Measurements from ENCODE around the gene TRAPPC10. TPM values are rescaled to one million over a fixed set of nuclear protein-coding genes. Genes with fewer than 3 reads are reported as not detected.
A peak's percentile ranks its signal among the peaks of the same experiment; 100 is the strongest.

TRAPPC10 gene
- total RNA-seq, 1 donor from 2014 or later = 67.3 TPM

DNA sequence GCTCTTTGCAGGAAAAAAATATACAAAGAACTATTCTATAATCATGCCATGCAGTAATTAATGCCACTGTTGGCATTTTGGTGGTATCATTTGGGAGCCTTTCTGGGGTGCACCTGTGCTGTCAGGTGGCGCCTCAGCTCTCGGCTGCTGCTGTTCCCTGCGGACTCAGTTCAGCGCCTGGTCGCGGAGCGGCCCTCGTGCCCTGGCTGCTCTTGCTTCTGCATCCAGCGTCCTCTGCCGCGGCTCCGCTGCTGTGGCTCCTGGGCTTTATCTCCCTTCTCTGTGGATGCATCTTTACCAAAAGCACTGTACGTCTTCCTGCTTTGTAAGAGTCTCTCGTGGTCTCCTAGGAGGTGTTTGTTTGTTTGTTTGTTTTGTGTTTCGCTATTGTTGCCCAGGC lies 60.0 kb downstream of the TRAPPC10 start:
- intact Hi-C loops (cut with micrococcal nuclease) = no loop called here
- peaks cover 12% of the 10 kb centered on the region for H3K4me1 Mint-ChIP-seq (ENCODE audit: low read depth)
- no peak overlapping the region for H3K4me3 Mint-ChIP-seq (ENCODE audit: low read depth)
- H3K27me3 Mint-ChIP-seq (ENCODE audit: low read depth) = no peaks in the 10 kb centered on the region
- peaks cover 63% of the 10 kb centered on the region for H3K36me3 Mint-ChIP-seq (ENCODE audit: low read depth)
- no peak overlapping the region for H3K27ac Mint-ChIP-seq
- no peaks in the 10 kb centered on the region for H3K9me3 Mint-ChIP-seq
- DNase-seq (ENCODE audit: low spot score) = no peak

DNA sequence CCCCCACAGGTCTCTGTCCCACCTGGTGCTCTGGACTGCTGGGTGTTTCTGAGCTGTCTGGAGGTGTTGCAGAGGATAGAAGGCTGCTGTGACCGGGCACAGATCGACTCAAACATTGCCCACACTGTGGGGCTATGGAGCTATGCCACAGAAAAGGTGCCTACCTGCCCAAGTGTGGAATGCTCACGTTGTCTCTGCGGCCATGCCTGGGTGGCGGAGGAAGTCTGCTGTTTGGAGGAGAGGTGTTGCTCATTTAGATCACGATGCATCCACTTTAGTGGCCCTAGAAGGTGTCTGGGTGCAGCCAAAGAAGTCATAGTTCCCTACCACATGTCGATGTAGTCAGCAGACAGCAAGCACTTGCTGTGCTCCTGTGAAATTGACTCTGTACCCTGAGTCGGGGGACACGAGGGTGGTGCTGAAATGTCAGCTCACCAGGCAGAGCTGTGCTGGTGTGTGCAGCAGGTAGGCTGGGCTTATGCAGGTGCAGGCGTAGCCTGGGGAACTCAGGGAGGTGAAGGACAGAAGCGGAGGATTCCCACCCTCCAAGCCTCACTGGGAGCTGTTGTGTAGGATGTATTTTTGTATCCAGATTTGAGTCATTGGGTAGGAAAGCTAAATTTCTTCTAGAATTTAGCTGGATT lies 62.3 kb downstream of the TRAPPC10 start:
- H3K4me1 Mint-ChIP-seq (ENCODE audit: low read depth) = peaks cover 16% of the 10 kb centered on the region
- no peak for DNase-seq (ENCODE audit: low spot score)
- H3K27ac Mint-ChIP-seq = no peak overlapping the region
- no peak overlapping the region for H3K4me3 Mint-ChIP-seq (ENCODE audit: low read depth)
- peaks cover 67% of the 10 kb centered on the region for H3K36me3 Mint-ChIP-seq (ENCODE audit: low read depth)
- no peaks in the 10 kb centered on the region for H3K9me3 Mint-ChIP-seq
- intact Hi-C loops (cut with micrococcal nuclease) = no loop called here
- H3K27me3 Mint-ChIP-seq (ENCODE audit: low read depth) = no peaks in the 10 kb centered on the region

DNA sequence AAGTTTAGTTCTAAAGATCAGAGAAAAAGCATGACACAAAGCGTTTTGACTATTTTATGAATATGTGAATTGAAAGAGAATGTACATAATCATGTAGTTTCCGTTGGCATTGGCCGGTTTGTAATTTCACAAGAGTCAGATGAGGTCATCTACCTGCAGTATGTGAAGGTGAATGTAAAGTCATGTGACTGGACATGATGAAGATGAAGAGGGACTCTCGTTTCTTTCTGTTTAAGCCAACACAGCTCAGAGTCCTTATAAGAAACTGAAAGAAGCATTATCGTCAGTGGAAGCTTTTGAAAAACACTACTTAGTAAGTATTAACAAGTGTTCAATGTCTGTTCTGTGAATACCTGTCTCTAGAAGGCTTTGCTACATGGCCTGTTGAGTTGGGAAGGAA lies 64.2 kb downstream of the TRAPPC10 start:
- H3K4me3 Mint-ChIP-seq (ENCODE audit: low read depth) = no peak overlapping the region
- intact Hi-C loops (cut with micrococcal nuclease) = no loop called here
- H3K4me1 Mint-ChIP-seq (ENCODE audit: low read depth) = peaks cover 21% of the 10 kb centered on the region
- DNase-seq (ENCODE audit: low spot score) = no peak
- H3K36me3 Mint-ChIP-seq (ENCODE audit: low read depth) = peaks cover 73% of the 10 kb centered on the region
- no peaks in the 10 kb centered on the region for H3K9me3 Mint-ChIP-seq
- H3K27ac Mint-ChIP-seq = peak overlapping the region; percentile 16
- no peaks in the 10 kb centered on the region for H3K27me3 Mint-ChIP-seq (ENCODE audit: low read depth)

DNA sequence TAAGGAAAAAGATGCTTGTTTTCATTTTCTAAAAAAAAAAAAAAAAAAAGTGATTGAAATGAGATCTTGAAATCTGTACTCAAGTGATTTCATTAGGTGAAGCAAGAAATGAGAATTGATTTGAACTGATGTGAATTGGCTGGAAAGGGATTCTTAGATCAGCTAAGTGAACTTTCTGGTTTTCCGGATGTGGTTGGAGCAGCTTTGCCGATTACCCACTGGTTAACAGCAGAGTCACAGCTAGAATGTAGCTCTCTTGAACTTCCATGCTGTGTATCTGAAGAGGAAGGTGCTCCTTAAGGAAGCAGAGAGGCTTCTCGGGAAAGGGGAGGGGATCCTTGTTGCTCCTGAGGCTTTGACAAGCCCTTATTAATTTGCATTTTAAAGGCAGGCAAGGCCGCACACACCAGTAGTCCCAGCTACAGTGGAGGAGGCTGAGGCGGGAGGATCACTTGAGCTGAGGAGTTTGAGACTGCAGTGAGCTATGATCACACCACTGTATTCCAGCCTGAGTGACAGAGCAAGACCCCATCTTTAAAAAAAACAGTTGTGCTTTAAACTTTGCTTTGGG lies 66.4 kb downstream of the TRAPPC10 start:
- peaks cover 83% of the 10 kb centered on the region for H3K36me3 Mint-ChIP-seq (ENCODE audit: low read depth)
- DNase-seq (ENCODE audit: low spot score) = no peak
- no peaks in the 10 kb centered on the region for H3K9me3 Mint-ChIP-seq
- H3K4me1 Mint-ChIP-seq (ENCODE audit: low read depth) = peaks cover 40% of the 10 kb centered on the region
- no peaks in the 10 kb centered on the region for H3K27me3 Mint-ChIP-seq (ENCODE audit: low read depth)
- intact Hi-C loops (cut with micrococcal nuclease) = no loop called here
- H3K27ac Mint-ChIP-seq = peak overlapping the region; percentile 27
- no peak overlapping the region for H3K4me3 Mint-ChIP-seq (ENCODE audit: low read depth)

DNA sequence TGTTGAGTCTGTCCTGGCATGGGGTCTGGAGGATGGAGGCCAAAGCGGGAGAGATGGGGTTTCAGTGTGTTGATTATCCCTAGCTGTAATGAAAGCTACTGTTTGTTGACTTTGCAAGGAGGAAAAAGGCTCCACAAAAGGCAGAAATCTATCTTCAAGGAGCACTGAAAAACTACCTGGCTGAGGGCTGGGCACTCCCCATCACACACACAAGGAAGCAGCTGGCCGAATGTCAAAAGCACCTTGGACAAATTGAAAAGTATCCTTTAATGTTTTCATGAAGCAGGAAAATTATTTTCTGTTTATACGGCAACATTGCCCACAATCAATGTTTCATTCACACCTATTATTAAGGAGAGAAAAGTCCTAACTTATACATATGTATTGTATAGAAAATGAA lies 67.3 kb downstream of the TRAPPC10 start:
- intact Hi-C loops (cut with micrococcal nuclease) = no loop called here
- Mint-ChIP-seq H3K27ac (peak overlapping the region; percentile 28), H3K36me3 (ENCODE audit: low read depth) (peaks cover 81% of the 10 kb centered on the region), H3K27me3 (ENCODE audit: low read depth) (no peaks in the 10 kb centered on the region), H3K9me3 (no peaks in the 10 kb centered on the region), H3K4me3 (ENCODE audit: low read depth) (no peak overlapping the region), H3K4me1 (ENCODE audit: low read depth) (peaks cover 48% of the 10 kb centered on the region)
- no peak for DNase-seq (ENCODE audit: low spot score)

DNA sequence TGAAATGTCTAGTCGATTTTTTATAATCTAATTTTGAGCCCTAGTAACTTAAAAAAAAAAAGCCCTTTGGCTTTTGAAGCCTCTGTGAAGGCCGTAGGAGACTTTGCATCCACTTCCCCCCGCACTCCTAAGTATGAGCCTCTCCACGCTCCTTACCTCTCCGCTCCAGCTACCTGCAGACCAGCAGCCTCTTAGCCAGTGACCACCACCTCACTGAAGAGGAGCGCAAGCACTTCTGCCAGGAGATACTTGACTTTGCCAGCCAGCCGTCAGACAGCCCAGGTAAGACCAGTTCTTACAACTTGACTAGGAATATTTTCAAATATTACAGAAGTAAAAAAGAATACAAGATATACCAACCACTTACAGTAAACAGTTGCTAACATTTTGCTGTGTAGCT lies 67.7 kb downstream of the TRAPPC10 start:
- no peak for DNase-seq (ENCODE audit: low spot score)
- Mint-ChIP-seq H3K4me1 (ENCODE audit: low read depth) (peaks cover 52% of the 10 kb centered on the region), H3K27ac (peak overlapping the region; percentile 70), H3K9me3 (no peaks in the 10 kb centered on the region), H3K36me3 (ENCODE audit: low read depth) (peaks cover 83% of the 10 kb centered on the region), H3K27me3 (ENCODE audit: low read depth) (no peaks in the 10 kb centered on the region), H3K4me3 (ENCODE audit: low read depth) (no peak overlapping the region)
- intact Hi-C loops (cut with micrococcal nuclease) = no loop called here

DNA sequence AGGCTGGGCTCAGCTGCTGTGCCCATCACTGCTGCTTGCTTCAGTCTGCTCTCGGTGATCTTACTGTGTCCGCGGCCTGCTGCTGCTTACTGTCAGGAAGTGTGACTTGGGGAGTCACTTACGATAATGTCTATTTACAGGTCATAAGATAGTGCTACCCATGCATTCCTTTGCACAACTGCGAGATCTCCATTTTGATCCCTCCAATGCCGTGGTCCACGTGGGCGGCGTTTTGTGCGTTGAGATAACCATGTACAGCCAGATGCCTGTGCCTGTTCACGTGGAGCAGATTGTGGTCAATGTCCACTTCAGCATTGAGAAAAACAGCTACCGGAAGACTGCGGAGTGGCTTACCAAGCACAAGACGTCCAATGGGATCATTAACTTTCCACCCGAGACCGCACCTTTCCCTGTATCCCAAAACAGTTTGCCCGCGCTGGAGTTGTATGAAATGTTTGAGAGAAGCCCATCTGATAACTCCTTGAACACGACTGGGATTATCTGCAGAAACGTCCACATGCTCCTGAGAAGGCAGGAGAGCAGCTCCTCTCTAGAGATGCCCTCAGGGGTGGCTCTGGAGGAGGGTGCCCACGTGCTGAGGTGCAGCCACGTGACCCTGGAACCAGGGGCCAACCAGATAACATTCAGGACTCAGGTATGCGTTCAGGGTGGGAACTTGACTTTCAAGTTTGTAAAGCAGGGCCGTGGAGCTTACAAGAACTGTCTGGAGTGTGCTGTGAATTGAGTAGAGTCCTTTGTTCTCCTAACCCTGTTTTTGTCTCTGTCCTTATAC lies 70.7 kb downstream of the TRAPPC10 start:
- Mint-ChIP-seq H3K27ac (peak overlapping the region; percentile 95), H3K9me3 (no peaks in the 10 kb centered on the region), H3K36me3 (ENCODE audit: low read depth) (peaks cover 93% of the 10 kb centered on the region), H3K27me3 (ENCODE audit: low read depth) (no peaks in the 10 kb centered on the region), H3K4me3 (ENCODE audit: low read depth) (peak overlapping the region; percentile 57), H3K4me1 (ENCODE audit: low read depth) (peaks cover 60% of the 10 kb centered on the region)
- intact Hi-C loops (cut with micrococcal nuclease) = loop anchor here (1.0 to 2.0 kb wide), 2 partner anchors 18 to 71 kb away; partner anchors contain the start of gene TRAPPC10
- no peak for DNase-seq (ENCODE audit: low spot score)

DNA sequence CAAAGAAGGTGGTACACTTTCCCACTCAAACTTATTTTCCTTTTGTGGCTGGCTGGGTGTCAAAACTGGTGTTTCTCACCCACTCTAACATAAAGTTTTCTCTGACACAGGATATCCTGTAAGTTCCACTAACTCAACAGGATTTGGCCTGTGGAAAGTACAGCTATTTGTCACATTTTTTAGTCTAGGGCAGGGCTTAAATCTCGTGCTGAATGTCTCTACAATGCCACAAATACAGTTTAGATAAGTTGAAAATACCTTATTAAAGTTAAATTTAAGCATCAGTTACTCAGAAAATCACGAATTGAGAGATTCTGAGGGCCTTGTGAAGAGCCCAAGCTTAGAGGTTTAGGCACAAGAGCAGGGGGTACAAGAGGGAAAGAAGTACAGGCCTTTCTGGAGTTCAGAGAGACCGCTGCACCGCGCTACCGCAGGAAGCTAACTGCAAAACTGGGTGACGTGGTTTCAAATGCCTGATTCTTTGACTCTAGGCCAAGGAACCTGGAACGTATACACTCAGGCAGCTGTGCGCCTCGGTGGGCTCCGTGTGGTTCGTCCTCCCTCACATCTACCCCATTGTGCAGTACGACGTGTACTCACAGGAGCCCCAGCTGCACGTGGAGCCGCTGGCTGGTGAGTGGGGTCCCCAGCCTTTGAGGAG lies 71.7 kb downstream of the TRAPPC10 start:
- peak overlapping the region; percentile 95 for H3K27ac Mint-ChIP-seq
- DNase-seq (ENCODE audit: low spot score) = peak; percentile 62
- peaks cover 94% of the 10 kb centered on the region for H3K36me3 Mint-ChIP-seq (ENCODE audit: low read depth)
- H3K9me3 Mint-ChIP-seq = no peaks in the 10 kb centered on the region
- intact Hi-C loops (cut with micrococcal nuclease) = loop anchor here (1.0 to 2.0 kb wide), 2 partner anchors 19 to 71 kb away; partner anchors contain the start of gene TRAPPC10
- no peaks in the 10 kb centered on the region for H3K27me3 Mint-ChIP-seq (ENCODE audit: low read depth)
- H3K4me3 Mint-ChIP-seq (ENCODE audit: low read depth) = peak overlapping the region; percentile 57
- peaks cover 64% of the 10 kb centered on the region for H3K4me1 Mint-ChIP-seq (ENCODE audit: low read depth)

DNA sequence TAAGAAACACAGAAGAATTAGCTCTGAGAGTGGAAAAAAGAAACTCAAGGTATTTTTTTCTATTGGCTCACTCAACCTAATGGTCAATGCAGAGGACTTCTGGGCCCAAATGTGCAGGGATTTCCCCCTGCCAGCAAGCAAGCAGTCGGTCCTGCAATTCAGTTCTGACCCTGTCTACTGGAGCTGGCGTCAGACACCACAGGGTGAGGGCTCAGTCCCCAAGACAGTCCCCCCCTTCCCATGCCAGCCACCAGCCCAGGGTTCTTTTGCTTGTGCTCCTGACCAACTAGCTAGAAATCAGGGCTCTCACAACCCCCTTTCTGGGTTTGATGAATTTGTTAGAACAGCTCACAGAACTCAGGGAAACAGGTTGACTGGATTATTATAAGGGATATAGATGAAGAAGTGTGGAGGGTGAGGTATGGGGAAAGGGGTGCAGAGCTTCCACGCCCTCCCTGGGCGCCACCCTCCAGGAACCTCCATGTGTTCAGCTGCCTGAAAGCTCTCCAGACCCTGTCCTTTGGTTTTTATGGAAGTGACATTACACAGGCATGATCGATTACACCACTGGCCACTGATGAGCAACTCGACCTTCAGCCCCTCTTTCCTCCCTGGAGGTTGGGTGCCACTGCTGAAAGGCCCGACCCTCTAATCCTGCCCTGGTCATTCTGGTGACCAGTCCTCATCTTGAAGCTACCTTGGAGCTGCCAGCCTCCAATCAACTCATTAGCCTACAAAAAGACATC lies 72.6 kb downstream of the TRAPPC10 start:
- peaks cover 71% of the 10 kb centered on the region for H3K4me1 Mint-ChIP-seq (ENCODE audit: low read depth)
- no peak for DNase-seq (ENCODE audit: low spot score)
- no peaks in the 10 kb centered on the region for H3K27me3 Mint-ChIP-seq (ENCODE audit: low read depth)
- peak overlapping the region; percentile 57 for H3K4me3 Mint-ChIP-seq (ENCODE audit: low read depth)
- intact Hi-C loops (cut with micrococcal nuclease) = no loop called here
- H3K36me3 Mint-ChIP-seq (ENCODE audit: low read depth) = peaks cover 97% of the 10 kb centered on the region
- peak overlapping the region; percentile 95 for H3K27ac Mint-ChIP-seq
- H3K9me3 Mint-ChIP-seq = no peaks in the 10 kb centered on the region

DNA sequence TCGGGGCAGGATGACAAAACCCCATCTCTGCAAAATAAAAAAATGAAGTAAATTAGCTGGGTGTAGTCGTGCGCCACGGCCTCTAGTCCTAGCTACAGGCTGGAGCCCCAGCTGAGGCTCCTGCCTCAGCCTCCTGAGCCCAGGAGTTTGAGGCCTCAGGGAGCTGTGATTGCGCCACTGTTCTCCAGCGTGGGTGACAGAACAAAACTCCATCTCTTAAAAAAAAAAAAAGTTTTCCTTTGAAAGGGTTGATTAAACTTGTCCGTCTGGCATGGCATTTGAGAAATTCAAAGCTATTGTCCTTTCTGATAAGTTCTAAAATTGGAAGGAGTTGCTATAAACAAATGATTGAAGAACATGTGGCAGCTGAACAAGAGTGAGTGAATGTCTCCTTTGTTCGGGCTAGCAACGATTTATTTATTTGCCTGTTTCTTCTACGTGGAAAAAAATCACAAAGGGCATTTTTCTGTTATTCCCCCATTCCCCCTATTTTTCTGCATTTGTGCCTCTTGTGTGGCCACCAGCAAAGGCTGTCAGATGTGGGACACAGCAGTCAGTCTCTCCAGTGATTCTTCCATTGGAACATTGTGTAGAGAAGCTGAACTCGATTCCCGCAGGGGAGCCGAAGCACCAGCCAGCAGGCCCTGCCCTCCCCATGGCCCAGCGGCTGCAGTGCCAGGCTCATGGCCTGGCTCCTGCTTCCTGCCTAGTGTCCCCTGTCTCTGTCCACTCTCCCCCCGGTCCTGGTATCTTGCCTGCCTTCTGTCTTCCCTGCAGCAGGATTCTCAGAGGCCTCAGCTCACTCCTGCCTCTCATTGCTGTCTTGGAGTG lies 73.6 kb downstream of the TRAPPC10 start:
- Mint-ChIP-seq H3K27ac (peak overlapping the region; percentile 95), H3K4me3 (ENCODE audit: low read depth) (peak overlapping the region; percentile 50), H3K9me3 (no peaks in the 10 kb centered on the region), H3K27me3 (ENCODE audit: low read depth) (no peaks in the 10 kb centered on the region), H3K4me1 (ENCODE audit: low read depth) (peaks cover 80% of the 10 kb centered on the region), H3K36me3 (ENCODE audit: low read depth) (peaks cover 96% of the 10 kb centered on the region)
- no peak for DNase-seq (ENCODE audit: low spot score)
- intact Hi-C loops (cut with micrococcal nuclease) = no loop called here

DNA sequence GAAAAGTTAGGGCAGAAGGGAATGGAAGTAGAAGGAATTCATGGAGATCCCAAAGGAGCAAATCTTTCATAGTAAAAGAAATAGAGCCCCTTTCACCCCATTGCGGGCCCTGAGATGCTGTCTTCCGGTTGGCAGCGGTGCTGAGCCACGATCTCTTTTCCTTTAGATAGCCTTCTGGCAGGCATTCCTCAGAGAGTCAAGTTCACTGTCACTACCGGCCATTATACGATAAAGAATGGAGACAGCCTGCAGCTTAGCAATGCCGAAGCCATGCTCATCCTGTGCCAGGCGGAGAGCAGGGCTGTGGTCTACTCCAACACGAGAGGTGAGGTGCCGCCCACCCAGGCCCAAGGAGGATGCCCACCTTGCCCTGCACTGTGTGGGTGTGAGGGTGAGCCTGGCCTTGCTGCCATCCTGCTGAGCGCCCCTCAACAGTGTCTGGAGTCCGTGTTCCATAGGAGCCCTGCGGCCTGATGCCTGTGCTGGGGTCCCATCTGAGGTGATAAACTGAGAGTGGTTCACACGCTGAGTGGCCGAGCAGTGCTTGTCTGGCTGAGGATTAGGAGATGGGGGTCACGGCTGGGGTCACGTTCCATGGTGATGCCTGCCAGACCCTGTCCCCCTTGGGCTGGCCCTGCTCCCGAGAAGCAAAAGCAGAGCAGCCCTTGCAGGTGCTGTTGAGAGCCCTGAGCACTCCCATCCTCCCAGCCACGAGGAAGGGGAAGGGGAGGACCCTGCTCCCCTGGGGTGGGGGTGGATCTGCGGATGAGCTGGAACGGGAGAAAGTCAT lies 74.7 kb downstream of the TRAPPC10 start:
- peaks cover 87% of the 10 kb centered on the region for H3K36me3 Mint-ChIP-seq (ENCODE audit: low read depth)
- no peak overlapping the region for H3K4me3 Mint-ChIP-seq (ENCODE audit: low read depth)
- H3K27me3 Mint-ChIP-seq (ENCODE audit: low read depth) = no peaks in the 10 kb centered on the region
- no peak for DNase-seq (ENCODE audit: low spot score)
- H3K27ac Mint-ChIP-seq = peak overlapping the region; percentile 95
- H3K4me1 Mint-ChIP-seq (ENCODE audit: low read depth) = peaks cover 71% of the 10 kb centered on the region
- intact Hi-C loops (cut with micrococcal nuclease) = no loop called here
- no peaks in the 10 kb centered on the region for H3K9me3 Mint-ChIP-seq
